ENCODE measurements around the gene COPS7B. TPM values are rescaled to one million over a fixed set of nuclear protein-coding genes. Genes with fewer than 3 reads are reported as not detected.

The COPS7B gene
- total RNA-seq, 2 experiments from 2014 or later = 51.8 to 53.6 TPM

DNA sequence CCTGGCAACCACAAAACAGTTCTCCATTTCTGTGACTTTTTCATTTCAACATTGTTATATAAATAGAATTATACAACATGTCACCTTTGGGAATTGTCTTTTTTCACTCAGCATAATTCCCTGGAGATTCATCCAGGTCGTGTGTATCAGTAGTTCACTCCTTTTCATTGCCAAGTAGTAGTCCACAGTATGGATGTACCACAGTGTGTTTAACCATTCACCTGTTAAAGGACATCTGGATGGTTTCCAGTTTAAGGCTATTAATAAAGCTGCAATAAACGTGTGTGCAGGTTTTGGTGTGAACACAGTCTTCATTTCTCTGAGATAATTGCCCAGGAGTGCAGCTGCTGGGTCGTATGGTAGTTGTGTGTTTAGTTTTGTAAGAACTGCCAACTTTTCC is 35.7 kb downstream of the COPS7B start:
- H3K9me3 Mint-ChIP-seq (ENCODE audit: low read depth) = no peaks in the 10 kb centered on the region
- DNase-seq (no peak), ATAC-seq (no peak)
- H3K4me3 Mint-ChIP-seq = no peak overlapping the region
- H3K4me1 Mint-ChIP-seq = no peaks in the 10 kb centered on the region
- POLR2A ChIA-PET = no interaction called here
- intact Hi-C loops (cut with DNase I, micrococcal nuclease) = no loop called here
- peaks cover 2% of the 10 kb centered on the region for H3K27me3 Mint-ChIP-seq
- no peaks in the 10 kb centered on the region for H3K36me3 Mint-ChIP-seq (ENCODE audit: low read depth)
- no peak overlapping the region for H3K27ac Mint-ChIP-seq
- CTCF ChIA-PET = no interaction called here

- H3K27ac Mint-ChIP-seq = no peak overlapping the region
- H3K27me3 Mint-ChIP-seq = peaks cover 6% of the 10 kb centered on the region
- H3K36me3 Mint-ChIP-seq (ENCODE audit: low read depth) = no peaks in the 10 kb centered on the region
- ATAC-seq (no peak), DNase-seq (no peak)
- H3K4me3 Mint-ChIP-seq = no peak overlapping the region
- H3K9me3 Mint-ChIP-seq (ENCODE audit: low read depth) = no peaks in the 10 kb centered on the region
- H3K4me1 Mint-ChIP-seq = no peaks in the 10 kb centered on the region
- CTCF ChIA-PET = interaction anchor here (0.6 to 1.6 kb wide), 4 partner anchors 13 to 372 kb away, joined by 3 to 4 read pairs (median 3); no protein-coding TSS in a partner anchor
- POLR2A ChIA-PET = no interaction called here
- intact Hi-C loops (cut with DNase I, micrococcal nuclease) = no loop called here
Observed at GRCh38 chr2:231853105-231853504, 66.9 kb downstream of the COPS7B start.

DNA sequence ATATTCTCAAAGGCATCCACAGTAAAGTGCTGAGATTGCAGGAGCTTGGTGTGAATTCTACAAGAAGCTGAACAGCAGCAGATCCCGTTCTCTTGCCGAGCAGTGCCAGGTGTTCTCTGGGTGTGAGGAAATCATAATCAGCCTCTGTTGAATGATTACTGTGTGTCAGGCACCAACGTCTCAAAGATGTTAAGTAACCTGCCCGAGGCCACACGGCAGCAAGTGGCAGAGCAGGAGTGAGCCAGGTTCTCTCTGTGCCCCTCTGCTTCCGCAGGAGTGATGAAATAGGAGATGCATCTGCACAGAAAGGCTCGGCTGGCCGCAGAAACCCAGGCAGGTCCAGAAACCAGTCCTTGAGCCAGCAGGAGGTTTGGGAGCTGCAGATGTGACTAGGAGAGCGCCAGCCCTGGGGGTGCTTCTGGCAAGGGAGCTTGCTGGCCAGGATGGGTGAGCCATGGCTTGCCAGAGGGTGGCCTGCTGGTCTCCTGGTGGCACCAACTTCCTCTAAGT is 68.4 kb downstream of the COPS7B start:
- Mint-ChIP-seq H3K36me3 (ENCODE audit: low read depth) (no peaks in the 10 kb centered on the region), H3K9me3 (ENCODE audit: low read depth) (no peaks in the 10 kb centered on the region), H3K4me1 (no peaks in the 10 kb centered on the region), H3K27me3 (peaks cover 6% of the 10 kb centered on the region), H3K27ac (no peak overlapping the region), H3K4me3 (no peak overlapping the region)
- CTCF ChIA-PET = interaction anchor here (0.6 to 1.4 kb wide), 3 partner anchors 14 to 581 kb away, joined by 3 to 5 read pairs (median 4); no protein-coding TSS in a partner anchor
- intact Hi-C loops (cut with DNase I, micrococcal nuclease) = no loop called here
- POLR2A ChIA-PET = no interaction called here
- no peak for DNase-seq
- no peak for ATAC-seq

GRCh38 chr2:231856959-231857358 is 70.7 kb downstream of the COPS7B start:
- POLR2A ChIA-PET = no interaction called here
- intact Hi-C loops (cut with DNase I, micrococcal nuclease) = no loop called here
- ATAC-seq (no peak), DNase-seq (no peak)
- CTCF ChIA-PET = interaction anchor here (0.5 kb wide), 1 partner anchor 505 kb away, joined by 3 read pairs; no protein-coding TSS in a partner anchor
- no peaks in the 10 kb centered on the region for H3K27me3 Mint-ChIP-seq
- no peak overlapping the region for H3K27ac Mint-ChIP-seq
- no peak overlapping the region for H3K4me3 Mint-ChIP-seq
- H3K9me3 Mint-ChIP-seq (ENCODE audit: low read depth) = no peaks in the 10 kb centered on the region
- no peaks in the 10 kb centered on the region for H3K4me1 Mint-ChIP-seq
- no peaks in the 10 kb centered on the region for H3K36me3 Mint-ChIP-seq (ENCODE audit: low read depth)

Other genes with a start within 250 kb of the COPS7B start
- not detected for gene TEX44, start 193.6 kb upstream of the COPS7B start, total RNA-seq
- gene PTMA, start 77.9 kb upstream of the COPS7B start, total RNA-seq = 1,000 to 10,000 TPM; 2,106 to 2,969 TPM
- gene PDE6D, start 5.2 kb upstream of the COPS7B start, total RNA-seq = 10 to 100 TPM; 28.0 to 31.1 TPM
- under 1 TPM; 0.35 to 0.46 TPM for gene NPPC, start 140.0 kb downstream of the COPS7B start, total RNA-seq
- 10 to 100 TPM; 25.6 to 34.5 TPM for gene DIS3L2, start 175.3 kb downstream of the COPS7B start, total RNA-seq

Data from activated CD4-positive, alpha-beta T cell treated with anti-CD3 and anti-CD28 coated beads for 36 hours (primary cell).